H9 (cell line): Measurements from ENCODE around the gene KCNE2. TPM values are rescaled to one million over a fixed set of nuclear protein-coding genes. Genes with fewer than 3 reads are reported as not detected.

Experiments
- DNase-seq: peaks from one replicate; pipeline ENCODE4 v3.0.0-alpha.2; 2017
- H2AFZ ChIP-seq: one replicate; pipeline ENCODE4 v1.6.1; 2013; ENCODE audit warnings: mild to moderate bottlenecking, low read length, control low read depth, moderate library complexity
- H2AK5ac ChIP-seq: 2 replicates; pipeline ENCODE4 v1.6.1; 2013; ENCODE audit warnings: low read length, control low read depth, mixed read lengths; ENCODE audit not compliant: insufficient read length
- H2BK120ac ChIP-seq: one replicate; pipeline ENCODE4 v1.6.1; 2013; ENCODE audit warnings: low read depth, mild to moderate bottlenecking, low read length, control low read depth, inconsistent platforms; ENCODE audit not compliant: poor library complexity, severe bottlenecking
- H2BK12ac ChIP-seq: 2 replicates; pipeline ENCODE4 v1.6.1; 2013; ENCODE audit warnings: low read length, control low read depth, mixed read lengths, low read depth; ENCODE audit not compliant: insufficient read length
- H2BK15ac ChIP-seq: 2 replicates; pipeline ENCODE4 v1.6.1; 2013; ENCODE audit warnings: low read depth, low read length, control low read depth
- H2BK20ac ChIP-seq: one replicate; pipeline ENCODE4 v1.6.1; 2013; ENCODE audit warnings: low read depth, mild to moderate bottlenecking, low read length, control low read depth, inconsistent platforms; ENCODE audit not compliant: poor library complexity, severe bottlenecking
- H2BK5ac ChIP-seq: 2 replicates; pipeline ENCODE4 v1.6.1; 2013; ENCODE audit warnings: low read length, control low read depth, mixed read lengths; ENCODE audit not compliant: insufficient read length
- H3K14ac ChIP-seq: 2 replicates; pipeline ENCODE4 v1.6.1; 2013; ENCODE audit warnings: low read length, control low read depth; ENCODE audit not compliant: insufficient read depth
- H3K18ac ChIP-seq: 2 replicates; pipeline ENCODE4 v1.6.1; 2013; ENCODE audit warnings: low read depth, mild to moderate bottlenecking, mixed read lengths, low read length, control low read depth; ENCODE audit not compliant: insufficient read length
- H3K23ac ChIP-seq: 2 replicates; pipeline ENCODE4 v1.6.1; 2013; ENCODE audit warnings: low read length, control low read depth, mixed read lengths, low read depth; ENCODE audit not compliant: insufficient read length
- H3K23me2 ChIP-seq: 2 replicates; pipeline ENCODE4 v1.6.1; 2013; ENCODE audit warnings: low read depth, mild to moderate bottlenecking, mixed read lengths, low read length, control low read depth; ENCODE audit not compliant: insufficient read length, poor library complexity, severe bottlenecking
- H3K27ac ChIP-seq: 2 replicates; pipeline ENCODE4 v1.5.1; 2013; ENCODE audit warnings: low read length, control low read depth, mixed read lengths, low read depth; ENCODE audit not compliant: insufficient read length
- H3K27me3 ChIP-seq: 2 replicates; pipeline ENCODE4 v1.6.1; 2013; ENCODE audit warnings: low read length, control low read depth, inconsistent platforms; ENCODE audit not compliant: insufficient read depth
- H3K4ac ChIP-seq: 2 replicates; pipeline ENCODE4 v1.6.1; 2013; ENCODE audit warnings: low read depth, mild to moderate bottlenecking, control low read depth, inconsistent platforms, low read length, moderate library complexity
- H3K4me1 ChIP-seq: 2 replicates; pipeline ENCODE4 v1.6.1; 2013; ENCODE audit warnings: low read length, control low read depth, inconsistent platforms; ENCODE audit not compliant: insufficient read depth
- H3K4me2 ChIP-seq: 2 replicates; pipeline ENCODE4 v1.6.1; 2013; ENCODE audit warnings: low read length, control low read depth, mixed read lengths; ENCODE audit not compliant: insufficient read length, insufficient read depth
- H3K56ac ChIP-seq: 2 replicates; pipeline ENCODE4 v1.6.1; 2013; ENCODE audit warnings: low read depth, mild to moderate bottlenecking, mixed read lengths, low read length, control low read depth; ENCODE audit not compliant: insufficient read length
- H3K79me1 ChIP-seq: 2 replicates; pipeline ENCODE4 v1.6.1; 2013; ENCODE audit warnings: low read depth, mild to moderate bottlenecking, moderate library complexity, low read length, control low read depth, inconsistent platforms; ENCODE audit not compliant: insufficient read depth, poor library complexity, severe bottlenecking
- H3K79me2 ChIP-seq: 2 replicates; pipeline ENCODE4 v1.6.1; 2013; ENCODE audit warnings: low read length, control low read depth, inconsistent platforms; ENCODE audit not compliant: insufficient read depth
- H3K9ac ChIP-seq: 2 replicates; pipeline ENCODE4 v1.6.1; 2013; ENCODE audit warnings: low read length, control low read depth, mixed read lengths; ENCODE audit not compliant: insufficient read length; ENCODE audit errors: extremely low read depth
- H3K9me3 ChIP-seq: one replicate; pipeline ENCODE4 v1.6.1; 2013; ENCODE audit warnings: low read depth, low read length, inconsistent platforms; ENCODE audit not compliant: control insufficient read depth
- H3T11ph ChIP-seq: one replicate; pipeline ENCODE4 v1.6.1; 2013; ENCODE audit warnings: mild to moderate bottlenecking, low read length, control low read depth, inconsistent platforms
- H4K20me1 ChIP-seq: one replicate; pipeline ENCODE4 v1.6.1; 2013; ENCODE audit not compliant: control insufficient read depth, insufficient read length, insufficient read depth
- H4K5ac ChIP-seq: 2 replicates; pipeline ENCODE4 v1.6.1; 2013; ENCODE audit warnings: low read depth, mild to moderate bottlenecking, mixed read lengths, low read length, control low read depth; ENCODE audit not compliant: insufficient read length
- H4K8ac ChIP-seq: replicated peaks from 2 replicates; pipeline ENCODE4 v1.6.1; 2013; ENCODE audit warnings: low read length, control low read depth, mixed read lengths, low read depth; ENCODE audit not compliant: insufficient read length
- H4K91ac ChIP-seq: 2 replicates; pipeline ENCODE4 v1.6.1; 2013; ENCODE audit warnings: low read depth, mild to moderate bottlenecking, moderate library complexity, mixed read lengths, low read length, control low read depth; ENCODE audit not compliant: insufficient read length
- H3K27ac Mint-ChIP-seq, 3 experiments: 2 replicates in 2 of 3; 3 replicates in 1 of 3; pipeline ENCODE4 v1.8.0; 2020 to 2021; ENCODE audit warnings: mixed read lengths in 3 of 3, mild to moderate bottlenecking in 1 of 3, moderate library complexity in 1 of 3
- H3K27me3 Mint-ChIP-seq: 2 replicates; pipeline ENCODE4 v1.8.0; 2021; ENCODE audit warnings: low read depth, mild to moderate bottlenecking, moderate library complexity, mixed read lengths
- H3K36me3 Mint-ChIP-seq, 3 experiments: 2 replicates in 2 of 3; 3 replicates in 1 of 3; pipeline ENCODE4 v1.8.0; 2020 to 2021; ENCODE audit warnings: low read depth in 3 of 3, mixed read lengths in 3 of 3; ENCODE audit not compliant: insufficient read depth in 1 of 3
- H3K4me1 Mint-ChIP-seq, 2 experiments: 2 replicates each; pipeline ENCODE4 v1.8.0; 2020; ENCODE audit warnings: mixed read lengths in 2 of 2
- H3K4me3 Mint-ChIP-seq, 2 experiments: 2 replicates in 1 of 2; 3 replicates in 1 of 2; pipeline ENCODE4 v1.8.0; 2020 to 2021; ENCODE audit warnings: mild to moderate bottlenecking in 2 of 2, mixed read lengths in 2 of 2, moderate library complexity in 1 of 2
- H3K9me3 Mint-ChIP-seq, 2 experiments: 2 replicates in 1 of 2; 3 replicates in 1 of 2; pipeline ENCODE4 v1.8.0; 2020; ENCODE audit warnings: mild to moderate bottlenecking in 2 of 2, mixed read lengths in 2 of 2, moderate library complexity in 1 of 2
- WGBS: extraction: QIAGEN DNeasy Blood & Tissue Kit; methylation state at CpG from one replicate; pipeline ENCODE4 v1.1.7; 2013; ENCODE audit warnings: missing lambda C conversion rate, low lambda C conversion rate, mixed read lengths; ENCODE audit not compliant: insufficient read length; ENCODE audit errors: extremely low coverage; 5-methylcytosine and 5-hydroxymethylcytosine counted together
- total RNA-seq: library from RNA; stranded (reverse); gene quantifications from 2 replicates; pipeline ENCODE4 v1.2.1, GENCODE V29; 2021
- TF ChIP-seq, protein P1 (sequence below): fragments of 200-600 bp; sonication (generic); conservative IDR thresholded peaks from 3 replicates; pipeline ENCODE4 v1.8.0; 2021; ENCODE audit warnings: antibody characterized with exemption, mild to moderate bottlenecking

KCNE2 gene
- total RNA-seq, 1 experiment from 2014 or later: not detected

GRCh38 chr21:34333121-34333739, 30.6 kb upstream of the KCNE2 start:
- TF ChIP-seq, protein P1, sequence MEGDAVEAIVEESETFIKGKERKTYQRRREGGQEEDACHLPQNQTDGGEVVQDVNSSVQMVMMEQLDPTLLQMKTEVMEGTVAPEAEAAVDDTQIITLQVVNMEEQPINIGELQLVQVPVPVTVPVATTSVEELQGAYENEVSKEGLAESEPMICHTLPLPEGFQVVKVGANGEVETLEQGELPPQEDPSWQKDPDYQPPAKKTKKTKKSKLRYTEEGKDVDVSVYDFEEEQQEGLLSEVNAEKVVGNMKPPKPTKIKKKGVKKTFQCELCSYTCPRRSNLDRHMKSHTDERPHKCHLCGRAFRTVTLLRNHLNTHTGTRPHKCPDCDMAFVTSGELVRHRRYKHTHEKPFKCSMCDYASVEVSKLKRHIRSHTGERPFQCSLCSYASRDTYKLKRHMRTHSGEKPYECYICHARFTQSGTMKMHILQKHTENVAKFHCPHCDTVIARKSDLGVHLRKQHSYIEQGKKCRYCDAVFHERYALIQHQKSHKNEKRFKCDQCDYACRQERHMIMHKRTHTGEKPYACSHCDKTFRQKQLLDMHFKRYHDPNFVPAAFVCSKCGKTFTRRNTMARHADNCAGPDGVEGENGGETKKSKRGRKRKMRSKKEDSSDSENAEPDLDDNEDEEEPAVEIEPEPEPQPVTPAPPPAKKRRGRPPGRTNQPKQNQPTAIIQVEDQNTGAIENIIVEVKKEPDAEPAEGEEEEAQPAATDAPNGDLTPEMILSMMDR: no peak
- peaks cover 0 to 4% (median 2%) of the 10 kb centered on the region in 3 experiments; a peak in 2 of 7 replicates for H3K36me3 Mint-ChIP-seq
- H4K91ac ChIP-seq: no peak overlapping the region
- H4K5ac ChIP-seq: no peak overlapping the region
- H3K27me3 Mint-ChIP-seq: peaks cover 2% of the 10 kb centered on the region; the same call in 1 of the 2 replicates
- no peak overlapping the region for H3K56ac ChIP-seq
- H3K4me1 ChIP-seq: no peaks in the 10 kb centered on the region
- no peak overlapping the region for H3K27ac ChIP-seq
- no peak overlapping the region for H2AFZ ChIP-seq
- H2BK15ac ChIP-seq: no peak overlapping the region
- no peak overlapping the region for H2BK12ac ChIP-seq
- H3K4me1 Mint-ChIP-seq: peaks cover 8 to 10% of the 10 kb centered on the region in 2 experiments
- H3K14ac ChIP-seq: no peak overlapping the region
- peaks cover 6 to 7% of the 10 kb centered on the region in 2 experiments; a peak in 4 of 5 replicates for H3K9me3 Mint-ChIP-seq
- no peak overlapping the region for H3K23ac ChIP-seq
- no peak for DNase-seq
- no peaks in the 10 kb centered on the region for H3K23me2 ChIP-seq
- no peak overlapping the region for H2BK20ac ChIP-seq
- no peak overlapping the region for H3K9ac ChIP-seq
- H4K20me1 ChIP-seq: no peaks in the 10 kb centered on the region
- H3K4ac ChIP-seq: no peak overlapping the region
- H3K79me2 ChIP-seq: no peaks in the 10 kb centered on the region
- no peak overlapping the region for H2AK5ac ChIP-seq
- no peaks in the 10 kb centered on the region for H3K27me3 ChIP-seq
- WGBS: no CpG with 5 or more reads among the region's 13 CpGs
- H2BK5ac ChIP-seq: no peak overlapping the region
- no peak overlapping the region for H2BK120ac ChIP-seq
- H3K4me2 ChIP-seq: no peak overlapping the region
- H3K4me3 Mint-ChIP-seq: no peak overlapping the region
- H3K9me3 ChIP-seq: no peaks in the 10 kb centered on the region
- H3K27ac Mint-ChIP-seq: no peak overlapping the region; a peak in 1 of 7 replicates
- H3K18ac ChIP-seq: no peak overlapping the region
- H4K8ac ChIP-seq: no peak overlapping the region
- H3T11ph ChIP-seq: no peak overlapping the region
- no peaks in the 10 kb centered on the region for H3K79me1 ChIP-seq
